ES-I3 (cell line): ENCODE measurements around the gene GNAI3.
A peak's percentile ranks its signal among the peaks of the same experiment; 100 is the strongest.

Experiments
- H3K36me3 ChIP-seq: 2 replicates; pipeline ENCODE4 v1.6.1; 2013; ENCODE audit warnings: mild to moderate bottlenecking, low read length, control low read depth, moderate library complexity; ENCODE audit not compliant: insufficient read depth
- H3K4me1 ChIP-seq: 2 replicates; pipeline ENCODE4 v1.6.1; 2013; ENCODE audit warnings: mild to moderate bottlenecking, control low read depth, low read length; ENCODE audit not compliant: insufficient read depth
- H3K9ac ChIP-seq: 2 replicates; pipeline ENCODE4 v1.6.1; 2013; ENCODE audit warnings: low read depth, mild to moderate bottlenecking, low read length, moderate library complexity
- H3K9me3 ChIP-seq: 2 replicates; pipeline ENCODE4 v1.6.1; 2013; ENCODE audit warnings: mild to moderate bottlenecking, low read length, moderate library complexity; ENCODE audit not compliant: control insufficient read depth, insufficient read depth

Gene GNAI3

DNA sequence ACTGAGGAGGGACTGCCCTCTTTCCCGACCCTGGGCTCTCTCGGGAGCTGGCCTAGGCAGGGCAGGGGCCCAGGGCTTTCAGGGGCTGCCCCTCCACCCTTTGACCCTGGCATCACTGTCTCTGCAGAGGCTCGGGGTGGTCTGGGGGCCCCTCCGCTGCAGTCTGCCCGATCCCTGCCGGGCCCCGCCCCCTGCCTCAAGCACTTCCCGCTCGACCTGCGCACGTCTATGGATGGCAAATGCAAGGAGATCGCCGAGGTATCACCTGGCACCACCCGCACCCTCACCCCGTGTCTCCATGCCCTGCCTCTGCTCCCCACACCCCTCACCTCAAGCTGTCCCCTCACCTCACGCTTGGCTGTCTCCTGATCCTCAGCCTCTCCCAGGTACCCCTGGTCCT, 76.8 kb downstream of the GNAI3 start:
- H3K4me1 ChIP-seq: peaks cover 12% of the 10 kb centered on the region; the same call in 1 of the 2 replicates
- H3K9ac ChIP-seq: peak overlapping the region; percentile 31; the same call in 1 of the 2 replicates
- H3K9me3 ChIP-seq: no peaks in the 10 kb centered on the region
- H3K36me3 ChIP-seq: no peaks in the 10 kb centered on the region

DNA sequence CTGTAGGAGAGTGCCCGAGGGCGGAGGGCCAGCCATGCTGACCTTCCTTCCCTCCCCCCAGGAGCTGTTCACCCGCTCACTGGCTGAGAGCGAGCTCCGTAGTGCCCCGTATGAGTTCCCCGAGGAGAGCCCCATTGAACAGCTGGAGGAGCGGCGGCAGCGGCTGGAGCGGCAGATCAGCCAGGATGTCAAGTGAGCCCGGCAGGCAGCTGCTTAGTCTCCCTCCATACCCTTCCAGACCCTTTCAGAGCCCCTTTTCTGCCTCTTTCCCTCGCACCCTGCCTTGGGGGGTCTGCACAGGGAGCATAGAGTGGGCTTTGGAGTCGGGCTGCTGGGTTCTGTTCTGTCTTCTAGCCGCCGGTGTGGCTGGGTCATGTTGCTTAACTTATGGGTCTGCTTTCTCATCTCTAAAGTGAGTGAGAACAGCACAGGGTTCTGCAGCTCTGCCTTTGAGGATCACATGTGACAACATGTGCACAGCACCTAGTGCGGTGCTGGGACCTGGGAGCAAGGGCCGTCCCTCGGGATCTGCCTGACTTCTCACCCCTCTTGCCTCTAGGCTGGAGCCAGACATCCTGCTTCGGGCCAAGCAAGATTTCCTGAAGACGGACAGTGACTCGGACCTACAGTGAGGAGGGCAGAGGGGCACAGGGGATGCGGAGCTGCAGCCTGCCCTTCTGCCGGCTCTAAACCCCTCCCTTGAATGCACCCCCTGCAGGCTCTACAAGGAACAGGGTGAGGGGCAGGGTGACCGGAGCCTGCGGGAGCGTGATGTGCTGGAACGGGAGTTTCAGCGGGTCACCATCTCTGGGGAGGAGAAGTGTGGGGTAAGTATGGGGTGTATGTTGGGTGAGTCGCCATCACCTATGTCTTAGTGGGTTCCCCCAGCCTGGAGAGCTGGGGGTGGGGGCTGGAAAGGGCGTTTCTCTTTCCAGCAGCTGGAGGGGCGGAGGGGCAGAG, 77.5 kb downstream of the GNAI3 start:
- H3K4me1 ChIP-seq: peaks cover 12% of the 10 kb centered on the region; the same call in 1 of the 2 replicates
- 0 out of 2 replicates have a peak, but pooled peaks cover 1% of the 10 kb centered on the region for H3K36me3 ChIP-seq
- no peaks in the 10 kb centered on the region for H3K9me3 ChIP-seq
- peak overlapping the region; percentile 31; the same call in 1 of the 2 replicates for H3K9ac ChIP-seq

DNA sequence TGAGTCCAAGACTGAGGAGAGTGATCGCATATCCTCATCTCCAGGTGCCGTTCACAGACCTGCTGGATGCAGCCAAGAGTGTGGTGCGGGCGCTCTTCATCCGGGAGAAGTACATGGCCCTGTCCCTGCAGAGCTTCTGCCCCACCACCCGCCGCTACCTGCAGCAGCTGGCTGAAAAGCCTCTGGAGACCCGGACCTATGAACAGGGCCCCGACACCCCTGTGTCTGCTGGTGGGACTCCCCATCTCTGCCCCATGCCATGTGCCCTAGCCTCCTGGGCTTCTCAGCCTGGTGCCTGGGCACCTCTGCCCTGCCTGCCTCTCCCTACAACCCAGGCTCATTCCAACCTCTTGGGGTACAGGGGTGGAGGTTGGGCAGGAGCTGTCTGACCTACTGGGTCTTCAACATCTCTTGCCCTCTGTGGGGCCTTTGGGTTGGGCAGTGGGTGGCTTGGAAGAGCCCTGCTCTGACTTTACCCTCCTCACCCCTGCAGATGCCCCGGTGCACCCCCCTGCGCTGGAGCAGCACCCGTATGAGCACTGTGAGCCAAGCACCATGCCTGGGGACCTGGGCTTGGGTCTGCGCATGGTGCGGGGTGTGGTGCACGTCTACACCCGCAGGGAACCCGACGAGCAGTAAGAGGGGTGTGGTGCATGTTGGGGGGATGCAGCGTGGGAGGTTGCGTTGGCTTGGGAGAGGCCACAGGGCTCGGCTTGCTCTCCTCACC, 78.4 kb downstream of the GNAI3 start:
- Histone ChIP-seq H3K9me3 (no peaks in the 10 kb centered on the region), H3K36me3 (0 out of 2 replicates have a peak, but pooled peaks cover 3% of the 10 kb centered on the region), H3K4me1 (peaks cover 12% of the 10 kb centered on the region; the same call in 1 of the 2 replicates), H3K9ac (no peak overlapping the region)

DNA sequence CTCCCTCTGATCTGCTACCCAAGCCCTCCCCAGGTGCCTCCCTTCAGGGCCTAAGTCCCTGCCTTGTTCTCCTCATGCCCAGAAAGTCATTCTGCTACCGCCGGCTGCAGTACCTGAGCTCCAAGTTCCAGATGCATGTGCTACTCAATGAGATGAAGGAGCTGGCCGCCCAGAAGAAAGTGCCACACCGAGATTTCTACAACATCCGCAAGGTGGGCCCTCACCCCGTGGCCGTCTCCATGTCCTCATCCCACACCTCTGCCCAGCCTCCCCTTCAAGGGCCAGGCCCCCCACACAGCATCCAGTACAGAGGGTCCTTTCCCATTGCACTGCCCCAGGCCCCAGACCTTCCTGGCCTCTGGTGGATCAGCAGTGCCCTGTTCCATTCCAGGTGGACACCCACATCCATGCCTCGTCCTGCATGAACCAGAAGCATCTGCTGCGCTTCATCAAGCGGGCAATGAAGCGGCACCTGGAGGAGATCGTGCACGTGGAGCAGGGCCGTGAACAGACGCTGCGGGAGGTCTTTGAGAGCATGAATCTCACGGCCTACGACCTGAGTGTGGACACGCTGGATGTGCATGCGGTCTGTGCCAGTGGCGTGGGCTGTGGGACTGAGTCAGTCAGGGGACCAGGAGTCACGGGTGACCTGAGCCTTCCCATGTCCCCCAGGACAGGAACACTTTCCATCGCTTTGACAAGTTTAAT, 79.4 kb downstream of the GNAI3 start:
- Histone ChIP-seq H3K9me3 (no peaks in the 10 kb centered on the region), H3K36me3 (0 out of 2 replicates have a peak, but pooled peaks cover 3% of the 10 kb centered on the region), H3K4me1 (peaks cover 12% of the 10 kb centered on the region; the same call in 1 of the 2 replicates), H3K9ac (no peak overlapping the region)

DNA sequence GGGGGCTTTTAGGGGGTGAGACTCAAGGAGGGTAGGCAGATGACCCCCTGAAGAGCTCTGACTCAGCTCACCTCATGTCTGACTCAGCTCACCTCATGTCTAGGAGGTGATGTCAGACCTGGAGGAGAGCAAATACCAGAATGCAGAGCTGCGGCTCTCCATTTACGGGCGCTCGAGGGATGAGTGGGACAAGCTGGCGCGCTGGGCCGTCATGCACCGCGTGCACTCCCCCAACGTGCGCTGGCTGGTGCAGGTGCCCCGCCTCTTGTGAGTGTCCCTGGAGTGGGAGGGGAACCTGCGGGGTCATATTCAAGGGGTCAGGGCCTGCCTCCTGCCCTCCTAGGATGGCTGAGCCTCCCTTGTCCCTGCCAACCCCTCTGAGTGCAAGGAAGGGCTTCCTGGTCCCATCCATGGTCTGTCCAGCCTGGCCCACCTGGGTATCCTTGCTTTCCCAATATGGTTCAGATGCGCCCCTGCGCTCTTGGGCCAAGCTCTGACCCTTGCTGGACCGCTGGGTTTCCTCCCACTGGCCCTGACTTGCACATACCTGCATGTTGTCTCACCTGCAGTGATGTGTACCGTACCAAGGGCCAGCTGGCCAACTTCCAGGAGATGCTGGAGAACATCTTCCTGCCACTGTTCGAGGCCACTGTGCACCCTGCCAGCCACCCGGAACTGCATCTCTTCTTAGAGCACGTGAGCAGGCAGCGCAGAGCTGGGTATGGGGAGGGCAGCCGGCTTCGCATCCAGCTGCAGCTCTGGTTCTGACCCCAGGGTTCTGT, 80.3 kb downstream of the GNAI3 start:
- H3K9ac ChIP-seq: no peak overlapping the region
- 0 out of 2 replicates have a peak, but pooled peaks cover 3% of the 10 kb centered on the region for H3K36me3 ChIP-seq
- H3K9me3 ChIP-seq: no peaks in the 10 kb centered on the region
- H3K4me1 ChIP-seq: peaks cover 12% of the 10 kb centered on the region; the same call in 1 of the 2 replicates

DNA sequence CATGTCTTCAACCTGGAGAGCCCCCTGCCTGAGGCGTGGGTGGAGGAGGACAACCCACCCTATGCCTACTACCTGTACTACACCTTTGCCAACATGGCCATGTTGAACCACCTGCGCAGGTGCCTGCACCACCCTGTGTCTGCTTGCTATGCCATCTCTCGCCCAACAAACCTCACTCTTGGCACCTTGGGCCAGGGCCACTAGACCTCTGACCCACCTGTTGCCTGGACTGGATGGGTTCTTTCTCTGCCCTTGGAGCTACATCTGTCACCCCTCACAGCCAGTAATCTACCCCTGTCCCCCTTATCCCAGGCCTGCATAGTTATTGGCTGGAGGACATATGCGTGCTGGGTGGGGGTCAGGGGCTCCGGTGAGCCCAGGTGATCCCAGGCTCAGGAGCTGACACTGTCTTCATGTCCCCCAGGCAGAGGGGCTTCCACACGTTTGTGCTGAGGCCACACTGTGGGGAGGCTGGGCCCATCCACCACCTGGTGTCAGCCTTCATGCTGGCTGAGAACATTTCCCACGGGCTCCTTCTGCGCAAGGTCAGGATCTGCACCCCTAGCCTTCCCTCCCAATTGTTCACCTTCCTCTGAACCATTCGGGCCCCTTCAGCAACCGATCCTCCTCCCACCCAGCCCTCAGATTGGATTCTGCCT, 81.1 kb downstream of the GNAI3 start:
- Histone ChIP-seq H3K9ac (no peak overlapping the region), H3K4me1 (peaks cover 11% of the 10 kb centered on the region; the same call in 1 of the 2 replicates), H3K36me3 (0 out of 2 replicates have a peak, but pooled peaks cover 3% of the 10 kb centered on the region), H3K9me3 (no peaks in the 10 kb centered on the region)

DNA sequence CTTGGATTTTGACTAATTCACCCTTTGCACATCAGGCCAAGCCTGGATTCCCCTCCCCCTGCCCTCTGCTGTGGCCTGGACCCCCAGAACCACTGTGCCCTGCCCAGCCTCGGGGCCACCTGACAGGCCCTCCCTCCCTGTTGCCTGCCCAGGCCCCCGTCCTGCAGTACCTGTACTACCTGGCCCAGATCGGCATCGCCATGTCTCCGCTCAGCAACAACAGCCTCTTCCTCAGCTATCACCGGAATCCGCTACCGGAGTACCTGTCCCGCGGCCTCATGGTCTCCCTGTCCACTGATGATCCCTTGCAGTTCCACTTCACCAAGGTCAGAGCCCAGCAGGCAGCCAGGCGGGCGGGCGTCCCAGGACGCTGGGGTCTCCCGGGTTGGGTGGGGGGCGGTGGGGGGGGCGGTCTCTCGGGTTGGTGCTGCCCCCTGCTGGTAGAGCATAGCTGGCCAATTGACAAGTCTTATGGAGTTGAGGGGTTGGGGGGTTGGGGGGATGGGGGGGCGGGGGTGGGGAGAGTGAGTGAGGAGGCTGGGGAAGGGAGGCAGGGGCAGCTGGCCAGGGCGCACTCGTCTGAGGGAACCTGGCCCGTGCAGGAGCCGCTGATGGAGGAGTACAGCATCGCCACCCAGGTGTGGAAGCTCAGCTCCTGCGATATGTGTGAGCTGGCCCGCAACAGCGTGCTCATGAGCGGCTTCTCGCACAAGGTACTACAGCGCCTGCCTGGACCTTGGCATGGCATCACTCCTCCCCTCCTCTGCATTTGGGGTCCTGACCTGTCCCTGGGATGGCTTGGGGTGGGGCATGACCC, 81.9 kb downstream of the GNAI3 start:
- Histone ChIP-seq H3K9me3 (no peaks in the 10 kb centered on the region), H3K4me1 (peaks cover 9% of the 10 kb centered on the region), H3K9ac (no peak overlapping the region), H3K36me3 (0 out of 2 replicates have a peak, but pooled peaks cover 3% of the 10 kb centered on the region)

DNA sequence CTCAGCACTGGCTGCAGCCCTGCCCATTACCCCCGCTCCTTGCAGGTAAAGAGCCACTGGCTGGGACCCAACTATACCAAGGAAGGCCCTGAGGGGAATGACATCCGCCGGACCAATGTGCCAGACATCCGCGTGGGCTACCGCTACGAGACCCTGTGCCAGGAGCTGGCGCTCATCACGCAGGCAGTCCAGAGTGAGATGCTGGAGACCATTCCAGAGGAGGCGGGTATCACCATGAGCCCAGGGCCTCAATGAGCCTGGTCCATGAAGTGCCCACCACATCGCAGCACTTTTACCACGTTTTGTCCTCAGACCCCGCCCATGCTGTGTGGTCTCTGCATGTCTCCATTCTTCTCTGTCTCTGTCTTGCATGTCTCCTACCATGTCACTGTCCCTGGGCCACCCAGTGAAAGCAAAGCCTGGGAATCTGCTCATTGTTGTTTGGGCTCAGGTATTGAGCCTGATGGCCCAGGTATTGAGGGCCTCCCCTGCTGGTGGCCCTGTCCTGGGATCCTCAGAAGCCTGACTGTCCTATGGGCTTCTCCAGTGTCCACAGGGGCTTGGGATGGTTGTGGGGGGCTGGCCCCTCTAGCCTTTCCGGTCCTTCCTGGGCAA, 82.6 kb downstream of the GNAI3 start:
- no peak overlapping the region for H3K9ac ChIP-seq
- peaks cover 11% of the 10 kb centered on the region for H3K4me1 ChIP-seq
- 0 out of 2 replicates have a peak, but pooled peaks cover 3% of the 10 kb centered on the region for H3K36me3 ChIP-seq
- no peaks in the 10 kb centered on the region for H3K9me3 ChIP-seq

DNA sequence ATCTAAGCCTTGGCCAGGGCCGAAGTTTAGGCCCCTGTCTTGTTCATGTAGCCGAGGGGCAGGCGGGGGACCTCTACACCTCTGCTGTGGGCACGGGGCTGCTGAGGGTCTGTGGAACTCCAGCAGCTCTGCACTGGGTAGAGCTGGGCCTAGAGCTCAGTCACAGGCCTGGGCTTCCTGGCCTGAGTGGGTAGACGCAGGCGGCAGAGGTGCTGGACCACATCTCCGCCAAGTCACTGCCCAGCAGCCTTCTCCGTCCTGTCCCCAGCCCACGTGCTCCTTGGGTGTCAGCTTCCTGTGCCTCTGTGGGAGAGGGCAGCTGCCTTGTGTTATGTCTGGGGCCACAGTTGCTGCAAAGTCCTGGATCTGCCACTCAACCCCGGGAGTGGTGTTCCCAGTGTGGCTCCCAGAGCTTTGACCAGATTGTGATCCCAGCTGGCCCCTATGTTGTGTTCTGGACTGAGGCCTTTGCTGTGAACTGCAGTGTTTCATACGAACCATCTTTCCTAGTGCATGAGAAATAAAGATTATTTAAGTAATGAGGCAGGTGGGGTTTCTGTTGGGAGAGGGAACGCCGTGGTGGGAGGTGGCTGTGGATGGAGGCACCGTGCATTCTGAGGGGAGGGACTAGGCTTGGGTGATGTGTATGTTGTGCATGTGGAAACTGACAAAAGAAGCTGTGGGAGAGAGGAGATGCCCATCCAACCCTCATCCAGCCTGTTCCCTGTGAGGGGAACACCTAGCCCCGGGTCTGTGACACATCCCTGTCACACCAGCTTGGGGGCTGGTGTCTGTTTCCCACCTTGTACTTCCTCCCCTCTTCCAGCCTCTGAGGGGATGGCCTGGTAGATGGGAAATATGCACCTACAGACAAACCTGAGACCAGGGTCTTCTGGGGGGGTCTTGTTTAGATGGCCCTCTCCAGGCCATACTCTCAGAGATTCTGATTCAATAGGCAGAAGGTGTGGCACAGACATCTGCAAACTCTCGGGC, 83.4 kb downstream of the GNAI3 start:
- 0 out of 2 replicates have a peak, but pooled peaks cover 3% of the 10 kb centered on the region for H3K36me3 ChIP-seq
- H3K4me1 ChIP-seq: peaks cover 18% of the 10 kb centered on the region
- H3K9ac ChIP-seq: no peak overlapping the region
- no peaks in the 10 kb centered on the region for H3K9me3 ChIP-seq

DNA sequence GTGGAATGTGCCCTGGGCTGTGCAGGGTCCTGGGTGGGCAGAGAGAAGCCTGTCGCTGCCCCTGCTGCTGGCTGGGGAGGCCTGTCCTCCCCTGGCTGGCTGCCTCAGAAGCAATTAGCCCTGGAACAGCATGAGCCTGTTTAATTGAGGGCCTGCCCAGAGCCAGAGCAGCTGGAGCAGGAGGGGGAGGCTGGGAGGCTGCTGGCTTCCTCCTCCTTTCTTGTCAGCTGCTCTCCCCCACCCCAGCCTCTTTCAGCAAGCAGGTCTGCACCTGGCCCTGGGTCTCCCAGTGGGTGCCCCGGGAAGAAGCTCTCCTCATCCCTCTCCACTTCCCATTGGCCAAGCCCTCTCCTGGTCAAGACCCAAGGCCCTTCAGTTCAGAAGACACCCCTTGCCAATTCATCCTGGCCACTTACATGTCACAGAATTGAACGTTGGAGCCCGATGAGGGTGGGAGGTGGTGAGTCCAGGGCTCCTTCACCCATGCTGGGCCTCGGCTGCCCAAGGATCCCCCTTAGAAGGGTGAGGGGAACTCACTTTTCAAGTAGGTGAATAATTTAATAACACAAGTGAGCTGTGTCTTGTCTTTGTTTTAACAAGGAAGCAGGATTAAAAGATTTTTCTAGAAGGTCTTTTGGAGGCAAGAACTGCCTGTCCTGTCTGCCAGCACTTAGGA, 84.4 kb downstream of the GNAI3 start:
- 0 out of 2 replicates have a peak, but pooled peaks cover 3% of the 10 kb centered on the region for H3K36me3 ChIP-seq
- H3K9ac ChIP-seq: no peak overlapping the region
- H3K4me1 ChIP-seq: peaks cover 18% of the 10 kb centered on the region
- no peaks in the 10 kb centered on the region for H3K9me3 ChIP-seq

DNA sequence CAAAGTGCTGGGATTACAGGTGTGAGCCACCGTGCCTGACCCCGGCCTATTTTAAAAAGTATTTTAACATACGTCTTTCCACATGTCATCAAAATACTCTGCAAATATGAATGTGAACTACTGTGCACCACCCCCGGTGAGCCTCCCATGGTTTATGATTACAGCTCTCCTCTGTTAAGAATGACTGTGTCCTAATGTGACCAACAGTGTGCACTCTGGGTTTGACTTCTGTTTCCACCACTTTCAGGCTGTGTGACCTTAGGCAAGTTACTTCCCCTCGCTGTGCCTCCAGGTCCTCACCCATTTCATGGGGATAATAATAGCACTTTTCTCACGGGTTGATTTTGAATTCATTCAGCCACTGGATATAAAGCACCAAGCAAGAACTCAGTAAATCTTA, 85.9 kb downstream of the GNAI3 start:
- H3K36me3 ChIP-seq: 0 out of 2 replicates have a peak, but pooled peaks cover 3% of the 10 kb centered on the region
- no peak overlapping the region for H3K9ac ChIP-seq
- no peaks in the 10 kb centered on the region for H3K9me3 ChIP-seq
- H3K4me1 ChIP-seq: peaks cover 18% of the 10 kb centered on the region
